HG03432 (cell line): ENCODE data around the gene CD320.
"Not testable (repeated sequence)": the region's sequence is repeated elsewhere in the genome, so short reads cannot be mapped to it uniquely, and the experiment has no call there.

ENCODE experiments used
- ATAC-seq: cut with Tn5 transposase; IDR thresholded peaks from one replicate; pipeline ENCODE4 v1.9.1; 2021; ENCODE audit warnings: mild to moderate bottlenecking, moderate library complexity; ENCODE audit not compliant: unreplicated experiment

Gene CD320

DNA sequence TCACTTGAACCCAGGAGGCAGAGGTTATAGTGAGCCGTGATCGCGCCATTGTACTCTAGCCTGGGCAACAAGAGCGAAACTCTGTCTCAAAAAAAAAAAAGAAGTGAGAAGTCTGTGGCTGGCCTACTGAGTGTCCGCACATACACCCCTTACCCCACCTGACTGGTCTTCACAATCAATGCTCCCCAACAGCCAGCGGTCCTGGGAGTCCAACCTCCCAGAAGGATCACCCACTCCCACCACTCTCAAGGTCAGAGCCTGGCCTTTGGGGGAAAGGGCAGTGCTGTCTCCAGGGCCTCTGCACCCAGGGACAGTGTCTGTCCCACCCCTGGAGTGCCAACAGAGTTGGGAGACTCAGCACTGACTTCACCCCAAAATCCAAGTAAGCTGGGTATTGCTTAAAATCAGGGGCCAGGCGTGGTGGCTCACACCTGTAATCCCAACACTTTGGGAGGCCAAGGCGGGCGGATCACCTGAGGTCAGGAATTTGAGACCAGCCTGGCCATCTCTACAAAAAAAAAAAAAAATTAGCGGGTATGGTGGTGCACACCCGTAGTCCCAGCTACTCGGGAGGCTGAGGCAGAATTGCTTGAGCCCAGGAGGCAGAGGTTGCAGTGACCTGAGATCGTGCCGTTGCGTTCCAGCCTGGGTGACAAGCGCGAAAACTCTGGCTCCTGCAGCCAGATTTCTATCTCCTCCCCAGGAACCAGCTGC lies 2.3 kb upstream of the CD320 start:
- ATAC-seq = no peak

DNA sequence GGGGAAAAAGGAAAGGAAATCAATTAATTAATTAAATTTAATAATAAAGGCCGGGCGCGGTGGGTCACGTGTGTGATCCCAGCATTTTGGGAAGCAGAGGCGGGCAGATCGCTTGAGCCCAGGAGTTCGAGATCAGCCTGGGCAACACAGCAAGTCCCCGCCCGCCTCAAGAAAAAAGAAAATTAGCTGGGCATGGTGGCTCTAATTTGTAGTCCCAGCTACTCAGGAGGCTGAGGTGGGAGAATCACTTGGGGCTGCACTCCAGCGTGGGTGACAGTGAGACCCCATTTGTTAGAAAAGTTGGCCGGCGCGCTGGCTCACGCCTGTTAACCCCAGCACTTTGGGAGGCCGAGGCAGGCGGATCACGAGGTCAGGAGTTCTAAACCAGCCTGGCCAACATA lies 733 bp upstream of the CD320 start:
- no peak for ATAC-seq

DNA sequence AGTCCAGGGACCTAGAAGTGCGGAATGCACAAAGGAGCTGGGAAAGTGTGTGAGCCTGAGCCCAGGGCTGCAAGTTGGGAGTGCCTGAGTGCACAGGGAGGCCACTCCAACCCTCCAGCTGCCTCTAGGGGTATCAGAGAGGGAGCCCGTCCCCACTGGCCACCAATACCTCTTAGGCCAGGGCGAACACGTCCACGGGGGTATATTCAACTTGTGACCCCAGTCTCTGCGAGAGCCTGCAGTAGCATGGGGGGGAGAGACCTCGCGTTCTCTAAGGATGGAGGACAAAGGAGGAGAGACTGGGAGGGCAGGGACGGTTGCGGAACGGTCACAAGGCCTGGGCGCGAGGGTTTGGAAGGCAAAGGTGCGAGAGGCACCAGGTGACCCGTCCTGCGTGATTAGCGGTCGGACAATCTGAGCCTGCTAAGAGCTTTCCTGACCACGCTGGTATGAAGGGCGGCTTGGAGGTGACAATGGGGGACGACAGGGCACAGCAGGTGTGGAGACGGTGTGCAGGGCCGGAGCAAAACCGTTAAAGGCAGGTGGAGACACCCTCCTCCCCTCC lies 676 bp downstream of the CD320 start:
- no peak for ATAC-seq

DNA sequence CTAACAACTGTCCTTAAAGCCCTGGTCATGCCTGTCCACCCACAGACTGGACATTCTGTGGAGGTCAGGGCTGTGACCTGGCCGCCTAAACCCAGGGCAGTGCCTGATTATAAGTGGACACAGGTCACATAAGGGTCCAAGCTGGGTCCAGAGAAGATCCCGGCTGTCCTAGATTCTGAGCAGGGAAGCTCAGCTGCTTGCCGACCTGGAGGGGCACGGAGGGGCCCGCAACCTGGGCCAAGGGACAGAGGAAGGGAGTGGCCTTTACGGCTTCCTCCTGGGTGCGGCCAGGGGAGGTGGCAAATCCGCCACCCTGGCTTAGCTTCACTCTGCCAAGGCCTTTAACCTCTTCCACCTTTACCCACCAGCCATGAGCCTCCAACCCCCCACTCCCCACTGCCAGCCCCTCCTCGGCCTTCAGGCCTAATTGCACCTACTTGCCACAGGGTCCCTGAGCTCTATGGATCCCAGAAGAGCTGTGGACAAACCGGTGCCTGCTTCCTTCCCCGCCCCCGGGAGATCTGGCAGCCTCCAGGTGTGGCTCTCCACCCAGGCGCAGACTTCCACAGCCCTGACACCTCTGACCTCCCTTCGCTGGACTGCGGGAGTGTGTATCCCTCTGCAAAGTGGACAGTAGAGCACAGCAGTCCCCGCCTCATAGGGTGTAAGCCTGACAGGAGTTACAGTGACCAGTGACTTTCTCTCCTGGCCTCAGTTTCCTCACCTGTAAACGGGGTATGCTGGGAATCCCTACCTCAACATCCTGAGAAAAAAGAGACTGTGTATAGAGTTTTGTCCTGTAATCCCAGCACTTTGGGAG lies 1.7 kb downstream of the CD320 start:
- ATAC-seq = no peak

DNA sequence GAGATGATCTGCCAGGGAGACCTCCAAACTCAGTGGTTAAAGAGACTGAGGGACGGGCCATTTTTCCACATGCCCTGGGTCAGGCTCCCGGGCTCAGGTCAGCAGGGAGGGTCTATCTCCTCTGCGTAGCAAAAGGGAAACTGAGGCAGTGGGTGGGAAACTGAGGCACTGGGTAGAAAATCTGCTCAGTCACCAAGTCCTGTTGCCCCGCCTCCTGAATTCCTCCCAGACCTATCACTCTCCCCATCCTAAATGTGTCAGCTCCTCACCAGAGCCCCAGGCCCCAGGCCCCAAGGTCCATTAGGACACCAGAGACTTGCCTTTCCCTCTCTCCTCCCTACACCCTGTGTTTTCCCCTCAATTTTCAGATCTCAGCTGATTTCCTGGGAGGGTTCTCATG lies 2.4 kb downstream of the CD320 start:
- no peak for ATAC-seq

DNA sequence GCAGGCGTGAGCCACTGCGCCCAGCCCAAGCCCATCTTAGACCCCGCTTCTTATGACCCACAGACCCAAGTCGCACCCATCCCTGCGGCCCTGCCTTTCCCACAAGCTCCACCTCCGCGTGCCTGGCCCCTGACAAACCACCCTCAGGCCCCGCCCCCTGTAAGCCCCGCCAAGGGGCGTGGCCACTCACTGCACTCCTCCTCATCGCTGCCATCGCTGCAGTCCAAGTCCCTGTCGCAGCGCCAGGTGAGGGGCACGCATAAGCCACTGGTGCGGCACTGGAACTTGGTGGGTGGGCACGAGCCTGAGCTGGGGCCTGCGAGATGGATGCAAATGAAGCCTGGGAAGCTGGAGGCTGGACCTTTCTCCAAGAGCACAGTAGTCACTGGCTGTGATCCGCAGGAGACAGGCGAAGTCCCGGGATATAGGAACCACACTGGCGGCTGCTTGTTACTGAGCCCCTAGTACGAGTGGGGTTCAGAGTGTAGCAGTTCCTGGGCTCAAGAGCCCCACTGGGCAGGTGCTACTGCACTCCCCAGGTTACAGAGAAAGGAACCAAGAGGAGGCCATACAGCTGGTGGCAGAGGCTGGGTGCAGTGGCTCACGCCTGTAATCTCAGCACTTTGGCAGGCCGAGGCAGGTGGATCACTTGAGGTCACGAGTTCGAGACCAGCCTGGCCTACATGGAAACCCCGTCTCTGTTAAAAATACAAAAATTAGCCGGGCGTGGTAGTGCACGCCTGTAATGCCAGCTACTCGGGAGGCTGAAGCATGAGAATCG lies 3.1 kb downstream of the CD320 start:
- no peak for ATAC-seq

DNA sequence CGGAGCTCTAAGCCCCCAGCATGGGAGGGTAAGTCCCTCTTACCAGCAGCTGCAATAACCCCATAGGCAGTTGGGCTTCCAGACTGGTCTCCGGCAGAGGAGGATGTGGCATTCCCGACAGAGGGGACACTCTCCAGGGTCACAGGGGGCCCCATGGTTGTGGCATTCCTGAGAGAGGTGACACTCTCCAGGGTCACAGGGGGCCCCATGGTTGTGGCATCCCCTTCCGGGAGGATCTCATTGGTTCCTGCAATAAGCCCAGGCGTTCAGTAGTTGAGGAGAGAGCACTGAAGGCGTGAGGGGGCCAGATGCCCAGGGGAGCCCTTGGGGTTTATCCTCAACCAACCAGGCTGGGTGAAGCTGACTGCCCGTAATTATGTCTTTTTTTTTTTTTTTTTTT lies 5.4 kb downstream of the CD320 start:
- no peak for ATAC-seq

DNA sequence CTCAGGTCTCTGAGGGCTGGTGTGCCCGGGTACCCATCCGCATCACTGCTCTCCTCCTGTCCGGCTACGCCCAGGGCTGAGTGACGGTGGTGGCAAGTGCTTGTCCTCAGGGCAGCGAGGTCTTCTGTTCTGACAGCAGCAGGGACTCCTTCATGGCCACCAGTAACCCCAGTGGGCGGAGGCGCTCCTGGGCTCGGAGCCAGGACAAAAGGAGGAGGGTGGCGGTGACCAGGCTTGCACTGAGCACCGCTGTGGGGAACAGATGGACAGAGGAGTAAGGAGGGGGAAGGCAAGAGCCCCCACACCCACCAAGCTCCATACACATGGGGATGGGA lies 5.8 kb downstream of the CD320 start:
- ATAC-seq = no peak

DNA sequence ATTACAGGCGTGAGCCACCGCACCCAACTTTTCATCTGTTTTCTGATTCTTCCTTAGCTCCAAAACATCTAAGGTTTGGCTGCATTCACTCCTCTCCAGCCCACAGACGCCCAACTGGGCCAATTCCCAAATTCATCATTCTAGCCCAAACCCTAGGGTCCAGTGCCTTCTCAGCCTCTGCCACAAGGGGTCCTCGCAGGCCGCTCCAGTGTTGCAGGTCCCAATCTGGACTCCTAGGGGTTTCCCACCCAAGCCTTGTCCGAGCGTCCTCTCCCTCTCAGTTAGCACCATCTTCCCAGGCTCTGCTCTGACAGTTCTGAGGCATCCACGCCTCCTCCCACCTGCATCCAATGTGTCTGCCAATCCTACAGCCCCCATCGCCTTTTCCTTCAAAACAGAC lies 16.8 kb downstream of the CD320 start:
- ATAC-seq = not testable (repeated sequence)

DNA sequence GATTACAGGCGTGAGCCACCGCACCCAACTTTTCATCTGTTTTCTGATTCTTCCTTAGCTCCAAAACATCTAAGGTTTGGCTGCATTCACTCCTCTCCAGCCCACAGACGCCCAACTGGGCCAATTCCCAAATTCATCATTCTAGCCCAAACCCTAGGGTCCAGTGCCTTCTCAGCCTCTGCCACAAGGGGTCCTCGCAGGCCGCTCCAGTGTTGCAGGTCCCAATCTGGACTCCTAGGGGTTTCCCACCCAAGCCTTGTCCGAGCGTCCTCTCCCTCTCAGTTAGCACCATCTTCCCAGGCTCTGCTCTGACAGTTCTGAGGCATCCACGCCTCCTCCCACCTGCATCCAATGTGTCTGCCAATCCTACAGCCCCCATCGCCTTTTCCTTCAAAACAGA lies 31.6 kb downstream of the CD320 start:
- ATAC-seq = not testable (repeated sequence)

DNA sequence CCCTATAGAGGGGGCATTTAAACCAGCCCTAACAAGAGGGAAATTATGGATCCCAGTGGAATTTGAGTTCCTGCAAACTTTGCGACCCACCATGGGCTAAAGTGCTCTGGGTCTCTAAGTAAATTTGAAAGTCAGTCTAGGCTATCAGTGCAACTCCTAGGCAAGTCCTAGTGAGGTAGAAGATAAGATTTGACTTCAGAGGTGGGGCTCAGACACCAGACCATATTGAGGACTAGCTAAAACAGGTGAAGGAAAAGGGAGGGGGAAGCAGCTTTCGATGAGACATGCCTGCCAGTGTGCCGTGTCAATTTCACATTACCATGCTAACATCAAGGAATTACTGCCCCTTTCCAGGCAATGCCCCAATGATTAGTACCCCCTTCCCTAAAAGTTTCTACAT lies 38.4 kb downstream of the CD320 start:
- ATAC-seq = no peak

DNA sequence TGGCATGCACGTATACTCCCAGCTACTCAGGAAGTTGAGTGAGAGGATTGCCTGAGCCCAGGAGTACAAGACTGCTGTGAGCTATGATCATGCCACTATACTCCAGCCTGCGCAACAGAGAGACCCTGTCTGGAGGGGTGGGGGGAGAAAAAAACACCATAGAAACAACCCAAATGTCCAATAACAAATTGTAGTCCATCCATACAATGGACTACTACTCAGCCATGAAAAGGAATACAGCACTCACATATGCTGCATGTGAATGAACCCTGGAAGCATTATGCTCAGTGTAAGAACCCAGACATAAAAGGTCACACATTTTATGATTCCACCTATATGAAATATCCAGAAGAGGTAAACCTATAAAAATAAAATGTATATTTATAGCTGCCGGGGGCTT lies 42.3 kb downstream of the CD320 start:
- no peak for ATAC-seq

DNA sequence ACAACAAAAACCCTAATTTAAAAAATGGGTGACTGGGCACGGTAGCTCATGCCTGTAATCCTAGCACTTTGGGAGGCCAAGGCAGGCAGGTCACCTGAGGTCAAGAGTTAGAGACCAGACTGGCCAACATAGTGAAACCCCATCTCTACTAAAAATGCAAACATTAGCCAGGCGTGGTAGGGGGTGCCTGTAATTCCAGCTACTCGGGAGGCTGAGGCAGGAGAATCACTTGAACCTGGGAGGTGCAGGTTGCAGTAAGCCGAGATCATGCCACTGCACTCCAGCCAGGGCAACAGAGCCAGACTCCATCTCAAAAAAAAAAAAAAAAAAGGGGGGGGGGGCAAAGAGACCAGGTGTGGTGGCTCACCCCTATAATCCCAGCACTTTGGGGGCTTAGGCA lies 43.9 kb downstream of the CD320 start:
- not testable (repeated sequence) for ATAC-seq

DNA sequence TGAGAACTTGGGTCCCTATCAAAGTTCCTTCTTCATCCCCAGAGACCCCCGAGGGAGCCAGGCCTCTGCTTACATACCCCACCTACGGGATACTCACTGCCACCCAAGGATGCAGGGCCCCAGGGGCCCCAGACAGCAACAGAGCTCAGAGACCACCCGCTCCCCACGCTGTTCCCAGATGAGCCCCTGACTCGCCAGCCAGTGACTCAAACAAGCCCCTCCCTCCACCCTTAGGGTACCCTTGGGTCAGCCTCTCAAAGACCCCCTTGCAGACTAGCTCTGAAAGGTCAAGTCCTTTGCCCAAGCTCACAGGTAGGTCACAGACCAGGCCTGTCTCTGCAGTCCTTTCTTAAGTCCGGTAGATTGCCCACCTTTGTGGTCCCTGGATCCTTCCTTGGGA lies 45.7 kb downstream of the CD320 start:
- no peak for ATAC-seq

DNA sequence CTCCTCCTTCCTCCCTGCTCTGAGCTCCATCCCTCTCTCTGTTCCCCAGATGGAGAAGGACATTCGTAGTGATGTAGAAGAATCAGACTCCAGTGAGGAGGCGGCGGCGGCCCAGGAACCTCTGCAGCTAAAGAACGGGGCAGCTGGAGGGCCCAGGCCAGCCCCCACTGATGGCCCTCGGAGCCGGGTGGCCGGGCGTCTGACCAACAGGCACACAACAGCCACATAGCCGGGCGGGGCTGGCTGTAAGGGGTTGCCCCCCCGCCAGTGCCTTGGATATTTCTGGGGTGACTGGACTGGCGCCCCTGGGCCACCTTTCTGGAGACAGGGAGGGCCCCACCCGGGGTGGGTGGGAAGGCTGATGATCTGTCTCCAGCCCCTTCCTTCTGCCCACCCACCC lies 46.3 kb downstream of the CD320 start:
- no peak for ATAC-seq

DNA sequence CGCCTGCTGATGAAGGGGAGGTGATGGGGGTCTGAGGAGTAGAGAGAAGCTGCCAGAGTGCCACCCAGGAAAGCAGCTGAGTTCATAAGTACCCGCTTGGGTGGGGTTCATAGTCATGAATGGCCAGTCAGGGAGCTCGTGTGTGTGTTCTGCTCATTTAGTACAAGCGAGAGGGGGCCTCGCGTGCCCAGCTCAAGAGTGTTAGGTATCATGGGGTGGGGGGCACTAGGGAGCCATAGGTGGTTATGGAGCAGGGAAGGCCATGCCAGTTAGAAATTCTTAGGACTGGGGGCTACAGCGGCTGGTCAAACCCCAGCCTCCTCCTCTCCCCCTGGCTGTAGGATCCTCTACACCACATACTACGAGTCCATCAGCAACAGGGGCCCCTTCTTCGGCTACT lies 46.8 kb downstream of the CD320 start:
- no peak for ATAC-seq

DNA sequence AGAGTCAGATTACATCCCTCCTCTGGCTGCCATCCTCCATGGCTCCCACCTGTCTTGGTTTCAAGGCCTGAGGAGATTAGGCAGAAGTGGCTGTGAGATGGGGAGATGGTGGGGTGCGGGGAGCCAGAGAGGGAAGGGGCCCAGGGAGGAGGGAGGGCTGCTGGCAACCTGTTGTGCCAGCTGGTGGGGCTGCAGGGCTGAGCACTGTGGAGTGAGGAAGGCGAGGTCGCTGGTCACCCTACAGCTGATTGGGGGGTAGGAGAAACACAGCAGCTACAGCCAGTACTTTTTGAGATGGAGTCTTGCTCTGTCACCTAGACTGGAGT lies 48.3 kb downstream of the CD320 start:
- ATAC-seq = no peak

DNA sequence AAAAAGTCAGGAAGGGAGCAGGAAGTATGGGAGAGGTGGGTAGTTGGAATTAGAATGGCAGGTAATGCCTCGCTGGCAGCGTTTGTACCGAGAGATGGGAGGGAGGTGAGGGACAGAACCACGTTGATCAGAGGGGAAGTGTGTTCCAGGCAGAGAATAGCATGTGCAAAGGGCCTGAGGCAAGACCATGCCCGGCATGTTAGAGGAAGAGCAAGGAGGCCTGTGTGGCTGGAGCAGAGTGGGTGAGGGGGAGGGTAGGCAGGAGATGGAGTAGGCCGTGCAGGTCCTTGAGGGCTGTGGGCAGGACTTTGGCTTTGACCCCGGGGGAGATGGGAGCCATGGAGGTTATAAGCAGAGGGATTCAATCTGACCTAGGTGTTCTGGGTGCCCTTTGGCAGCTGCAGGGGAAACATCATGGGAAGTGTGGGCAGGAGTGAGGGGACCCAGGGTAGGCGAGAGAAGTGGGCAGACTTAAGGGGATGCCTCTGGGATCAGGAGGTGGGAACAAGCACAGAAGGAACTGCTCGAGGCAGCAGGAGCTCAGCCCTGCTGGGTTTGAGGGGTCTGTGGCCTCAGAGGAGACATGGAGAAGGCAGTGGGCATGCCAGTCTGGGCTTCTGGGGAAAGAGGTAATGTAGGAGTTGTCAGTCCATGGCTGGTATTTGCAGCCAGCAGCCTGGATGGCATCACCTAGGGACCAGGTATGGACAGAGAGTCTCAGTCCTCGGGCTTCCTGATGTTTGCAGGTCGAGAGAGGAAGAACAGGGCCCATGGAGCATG lies 48.8 kb downstream of the CD320 start:
- ATAC-seq = no peak

DNA sequence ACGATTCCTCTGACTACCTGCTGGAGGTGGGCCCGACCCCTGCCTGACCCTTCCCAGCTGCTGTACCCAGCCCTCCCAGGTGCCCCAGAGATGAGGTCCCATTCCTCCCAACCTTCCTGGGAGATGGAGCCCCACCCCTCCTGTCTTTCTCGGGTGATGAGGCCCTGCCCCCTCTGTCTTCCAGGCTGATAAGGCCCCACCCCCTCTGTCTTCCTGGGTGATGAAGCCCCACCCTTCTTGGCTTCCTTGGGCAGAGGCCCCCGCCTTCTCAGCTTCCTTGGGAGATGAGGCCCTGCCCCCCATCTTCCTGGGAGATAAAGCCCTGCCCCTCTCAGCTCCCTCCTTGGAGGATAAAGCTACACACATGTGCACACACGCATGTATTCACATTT lies 51.1 kb downstream of the CD320 start:
- ATAC-seq = no peak

DNA sequence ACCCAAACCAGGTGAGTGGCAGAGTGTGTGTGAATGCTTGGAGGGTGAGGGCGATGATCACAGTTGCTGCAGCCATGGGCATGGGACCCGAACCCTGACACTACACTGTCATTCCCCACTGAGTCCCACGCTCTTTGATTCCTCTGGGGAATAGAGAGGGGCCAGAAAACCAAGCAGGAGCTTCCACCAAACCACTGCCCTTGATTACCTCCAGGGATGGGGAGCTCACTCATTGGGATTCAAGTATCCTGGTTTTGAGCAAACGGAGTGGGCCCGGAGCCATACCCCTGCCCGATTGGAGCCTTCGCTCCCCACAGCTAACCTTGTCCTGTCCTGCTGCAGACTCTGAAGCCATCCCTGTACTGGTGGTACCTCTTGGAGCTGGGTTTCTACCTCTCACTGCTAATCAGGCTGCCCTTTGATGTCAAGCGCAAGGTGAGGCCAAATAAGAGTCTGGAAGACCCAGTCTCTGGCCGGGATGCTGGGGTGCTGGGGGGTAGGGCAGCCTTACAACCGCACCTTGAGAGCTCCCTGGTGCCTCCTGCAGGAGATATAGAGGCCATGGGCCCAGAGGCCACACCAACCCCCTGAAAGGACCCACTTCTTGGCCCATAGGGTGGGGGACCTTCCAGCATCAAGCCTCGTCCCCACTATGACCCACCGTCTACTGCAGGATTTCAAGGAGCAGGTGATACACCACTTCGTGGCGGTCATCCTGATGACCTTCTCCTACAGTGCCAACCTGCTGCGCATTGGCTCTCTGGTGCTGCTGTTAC lies 51.7 kb downstream of the CD320 start:
- no peak for ATAC-seq
